MG63 (cell line): ENCODE results near the gene COPG1. TPM values are rescaled to one million over a fixed set of nuclear protein-coding genes. Genes with fewer than 3 reads are reported as not detected.
"Not testable (repeated sequence)": the region's sequence is repeated elsewhere in the genome, so short reads cannot be mapped to it uniquely, and the experiment has no call there.

Source experiments
- DNase-seq: peaks from one replicate; pipeline ENCODE4 v3.0.0-alpha.2; 2020
- H3K27me3 ChIP-seq: fragments of 250-450 bp; sonication (Bioruptor Pico); 2 replicates; pipeline ENCODE4 v1.5.1; 2020; ENCODE audit warnings: mild to moderate bottlenecking, moderate library complexity
- H3K36me3 ChIP-seq: fragments of 250-450 bp; sonication (Bioruptor Pico); 2 replicates; pipeline ENCODE4 v1.5.1; 2020; ENCODE audit warnings: mild to moderate bottlenecking, moderate library complexity
- H3K4me3 ChIP-seq: fragments of 250-450 bp; sonication (Bioruptor Pico); 2 replicates; pipeline ENCODE4 v1.5.1; 2020; ENCODE audit warnings: mild to moderate bottlenecking, moderate library complexity
- H3K9me3 ChIP-seq: fragments of 250-450 bp; sonication (Bioruptor Pico); 2 replicates; pipeline ENCODE4 v1.5.1; 2020; ENCODE audit warnings: mild to moderate bottlenecking, moderate library complexity
- total RNA-seq: library from RNA; depleted of rRNA; stranded (reverse); fragments of >200 nt; shearing (Covaris generic); gene quantifications from 2 replicates; pipeline ENCODE4 v1.2.3, GENCODE V29; 2014; ENCODE audit warnings: low replicate concordance; rRNA removed

The COPG1 gene
- 116 and 146 TPM in 2 replicates for total RNA-seq

DNA sequence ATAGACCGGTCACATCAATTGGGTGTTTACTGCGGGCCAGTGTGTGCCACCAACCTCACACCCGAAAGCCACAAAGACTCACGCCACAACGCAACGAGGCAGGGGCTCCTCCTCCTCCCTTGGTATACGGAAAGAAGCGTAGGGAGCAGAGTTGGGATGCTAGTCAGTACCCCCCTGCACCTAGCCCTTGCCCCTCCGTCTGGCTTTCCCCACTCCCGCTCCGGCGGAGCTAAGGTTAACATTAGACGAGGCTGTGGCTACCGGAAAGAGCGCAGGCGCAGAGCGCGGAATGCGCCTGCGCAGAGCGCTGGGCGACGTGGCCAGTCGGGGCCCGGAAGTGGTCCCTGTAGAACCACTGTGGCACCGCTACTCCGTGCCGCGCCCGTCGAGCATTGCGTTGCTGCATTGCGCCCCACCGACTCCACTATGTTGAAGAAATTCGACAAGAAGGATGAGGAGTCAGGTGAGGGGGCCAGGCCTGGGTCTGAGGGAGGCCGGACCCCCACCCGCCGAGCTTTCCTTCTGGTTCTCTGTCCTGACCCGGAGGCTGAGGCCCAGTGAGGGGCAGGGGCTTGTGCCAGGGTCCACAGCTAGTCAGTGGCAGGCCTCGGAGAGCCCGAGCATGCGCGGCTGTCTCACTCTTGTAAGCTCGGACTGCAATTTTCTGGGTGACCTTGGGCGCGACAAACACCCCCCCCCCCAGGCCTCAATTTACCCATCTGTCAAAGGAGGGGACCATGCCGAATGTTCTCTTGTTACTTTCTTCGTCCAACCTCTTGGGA lies at the start of gene COPG1:
TSS of gene COPG1 (plus strand) at position 323 of the 782 bp plus-strand sequence. CDS start at position 427, 104 bp downstream.
- DNase-seq: peak; percentile 88
- H3K36me3 ChIP-seq: peaks cover 35% of the 10 kb centered on the region
- no peaks in the 10 kb centered on the region for H3K9me3 ChIP-seq
- no peaks in the 10 kb centered on the region for H3K27me3 ChIP-seq
- peak within 1 kb of the TSS; percentile 84 for H3K4me3 ChIP-seq

- no peaks in the 10 kb centered on the region for H3K27me3 ChIP-seq
- H3K4me3 ChIP-seq: no peak overlapping the region
- no peak for DNase-seq
- no peaks in the 10 kb centered on the region for H3K9me3 ChIP-seq
- no peaks in the 10 kb centered on the region for H3K36me3 ChIP-seq
These were observed 44.9 kb upstream of the COPG1 start for GRCh38 chr3:129204473-129204872.

- Histone ChIP-seq H3K4me3 (no peak overlapping the region), H3K36me3 (no peaks in the 10 kb centered on the region), H3K9me3 (no peaks in the 10 kb centered on the region), H3K27me3 (no peaks in the 10 kb centered on the region)
- peak; percentile 20 for DNase-seq
These were observed 44.1 kb upstream of the COPG1 start for GRCh38 chr3:129205109-129205832.

- Histone ChIP-seq H3K4me3 (no peak overlapping the region), H3K27me3 (no peaks in the 10 kb centered on the region), H3K36me3 (no peaks in the 10 kb centered on the region), H3K9me3 (no peaks in the 10 kb centered on the region)
- DNase-seq: peak; percentile 29
These were observed 41.9 kb upstream of the COPG1 start for GRCh38 chr3:129207479-129207878.

DNA sequence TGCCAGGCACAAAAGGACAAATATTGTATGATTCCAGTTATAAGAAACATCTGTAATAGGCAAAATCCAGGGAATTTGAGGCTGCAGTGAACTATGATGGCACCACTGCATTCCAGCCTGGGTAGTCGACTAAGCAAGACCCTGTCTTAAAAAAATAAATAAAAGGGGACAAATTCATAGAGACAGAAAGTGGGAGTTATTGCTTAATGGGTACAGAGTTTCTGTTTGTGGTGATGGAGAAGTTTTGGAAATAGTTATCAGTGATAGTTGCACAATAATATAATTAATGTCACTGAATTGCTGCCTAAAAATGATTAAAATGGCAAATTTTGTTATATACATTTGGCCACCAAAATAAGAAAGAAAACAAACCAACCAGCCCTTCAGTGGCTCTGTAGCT lies 38.1 kb upstream of the COPG1 start:
- H3K9me3 ChIP-seq: no peaks in the 10 kb centered on the region
- no peaks in the 10 kb centered on the region for H3K36me3 ChIP-seq
- no peak for DNase-seq
- no peaks in the 10 kb centered on the region for H3K27me3 ChIP-seq
- H3K4me3 ChIP-seq: no peak overlapping the region

DNA sequence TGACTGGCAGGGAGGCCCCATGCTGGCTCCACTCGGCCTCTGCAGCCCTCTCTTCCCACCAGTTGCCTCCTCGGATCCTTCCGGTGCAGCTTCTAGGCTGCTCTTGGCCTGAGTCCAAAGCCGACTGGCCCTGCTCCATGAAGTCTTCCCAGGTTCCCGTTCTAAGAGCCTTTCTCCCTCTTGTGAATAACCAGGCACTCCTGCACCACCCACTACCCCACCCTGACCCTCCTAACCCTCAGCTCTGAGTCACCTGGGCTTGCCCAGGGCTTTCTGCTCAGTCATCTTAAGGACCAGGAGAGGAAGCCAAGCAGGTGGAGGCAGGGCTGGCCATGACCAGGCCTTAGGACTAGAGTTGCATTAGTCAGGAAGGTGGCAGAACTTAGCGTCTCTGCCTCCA lies 37.6 kb upstream of the COPG1 start:
- no peaks in the 10 kb centered on the region for H3K36me3 ChIP-seq
- H3K27me3 ChIP-seq: no peaks in the 10 kb centered on the region
- H3K4me3 ChIP-seq: no peak overlapping the region
- H3K9me3 ChIP-seq: no peaks in the 10 kb centered on the region
- peak; percentile 99 for DNase-seq

GRCh38 chr3:129213238-129213637 lies 36.2 kb upstream of the COPG1 start:
- no peaks in the 10 kb centered on the region for H3K36me3 ChIP-seq
- no peaks in the 10 kb centered on the region for H3K27me3 ChIP-seq
- no peak for DNase-seq
- H3K4me3 ChIP-seq: no peak overlapping the region
- no peaks in the 10 kb centered on the region for H3K9me3 ChIP-seq

- Histone ChIP-seq H3K9me3 (no peaks in the 10 kb centered on the region), H3K36me3 (no peaks in the 10 kb centered on the region), H3K4me3 (no peak overlapping the region), H3K27me3 (no peaks in the 10 kb centered on the region)
- DNase-seq: no peak
These were observed 30.7 kb upstream of the COPG1 start for GRCh38 chr3:129218742-129219141.

GRCh38 chr3:129224387-129224786 lies 25.0 kb upstream of the COPG1 start:
- H3K4me3 ChIP-seq: not testable (repeated sequence)

DNA sequence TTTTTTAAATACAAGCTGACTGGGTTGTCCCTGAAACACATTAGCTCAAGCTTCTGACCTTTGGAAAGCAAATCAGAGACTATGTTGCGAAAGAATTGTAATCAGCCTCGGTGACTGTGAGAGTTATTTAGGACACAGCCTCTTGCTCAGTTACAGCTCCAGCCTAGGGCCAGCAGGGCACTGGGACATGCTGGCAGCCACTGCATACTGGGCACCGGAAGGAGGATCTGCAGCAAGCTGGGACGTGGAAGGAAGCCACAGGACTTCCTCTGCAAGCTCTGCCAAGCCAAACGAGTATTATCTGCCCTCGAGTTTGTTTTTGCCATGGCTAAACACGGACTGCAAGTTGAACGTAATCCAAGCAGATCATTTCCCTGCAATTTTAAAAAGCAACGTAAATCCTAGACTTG lies 24.4 kb upstream of the COPG1 start:
- Histone ChIP-seq H3K4me3 (no peak overlapping the region), H3K27me3 (no peaks in the 10 kb centered on the region), H3K36me3 (no peaks in the 10 kb centered on the region), H3K9me3 (no peaks in the 10 kb centered on the region)
- peak; percentile 98 for DNase-seq

More at GRCh38 chr3:129224387-129224786, 25.0 kb upstream of the COPG1 start:
- not testable (repeated sequence) for H3K9me3 ChIP-seq, H3K36me3 ChIP-seq, H3K27me3 ChIP-seq, DNase-seq

GRCh38 chr3:129226374-129226773 lies 23.0 kb upstream of the COPG1 start:
- DNase-seq: peak; percentile 100
- H3K36me3 ChIP-seq: no peaks in the 10 kb centered on the region
- H3K9me3 ChIP-seq: no peaks in the 10 kb centered on the region
- no peaks in the 10 kb centered on the region for H3K27me3 ChIP-seq
- H3K4me3 ChIP-seq: no peak overlapping the region

GRCh38 chr3:129228891-129229585 lies 20.4 kb upstream of the COPG1 start:
- peak; percentile 70 for DNase-seq
- H3K36me3 ChIP-seq: no peaks in the 10 kb centered on the region
- no peak overlapping the region for H3K4me3 ChIP-seq
- no peaks in the 10 kb centered on the region for H3K27me3 ChIP-seq
- no peaks in the 10 kb centered on the region for H3K9me3 ChIP-seq

GRCh38 chr3:129230311-129231019 lies 18.9 kb upstream of the COPG1 start:
- DNase-seq: peak; percentile 90
- Histone ChIP-seq H3K36me3 (no peaks in the 10 kb centered on the region), H3K9me3 (no peaks in the 10 kb centered on the region), H3K4me3 (no peak overlapping the region), H3K27me3 (no peaks in the 10 kb centered on the region)

GRCh38 chr3:129231331-129232119 lies 17.9 kb upstream of the COPG1 start:
- no peaks in the 10 kb centered on the region for H3K27me3 ChIP-seq
- peak; percentile 17 for DNase-seq
- no peak overlapping the region for H3K4me3 ChIP-seq
- no peaks in the 10 kb centered on the region for H3K36me3 ChIP-seq
- no peaks in the 10 kb centered on the region for H3K9me3 ChIP-seq

DNA sequence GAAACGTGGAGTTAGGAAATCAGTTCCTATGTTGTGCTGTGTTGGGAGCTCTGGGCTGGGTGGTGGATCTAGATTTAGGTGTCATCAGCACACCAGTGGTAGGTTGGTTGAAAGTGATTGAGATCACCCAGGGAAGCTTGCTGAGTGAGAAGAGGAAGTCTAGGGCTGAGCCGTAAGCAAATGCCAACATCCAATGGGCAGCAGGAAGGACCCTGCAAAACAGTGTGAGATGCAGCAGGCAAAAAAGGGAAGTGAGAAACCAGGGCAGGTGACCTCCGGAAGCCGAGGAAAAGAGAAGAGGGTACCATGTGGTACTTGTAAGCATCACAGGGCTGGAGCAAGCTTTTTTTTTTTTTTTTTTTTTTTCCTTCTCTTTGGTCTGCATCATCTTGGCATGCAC lies 15.9 kb upstream of the COPG1 start:
- H3K36me3 ChIP-seq: no peaks in the 10 kb centered on the region
- no peaks in the 10 kb centered on the region for H3K9me3 ChIP-seq
- no peak for DNase-seq
- no peaks in the 10 kb centered on the region for H3K27me3 ChIP-seq
- H3K4me3 ChIP-seq: no peak overlapping the region

DNA sequence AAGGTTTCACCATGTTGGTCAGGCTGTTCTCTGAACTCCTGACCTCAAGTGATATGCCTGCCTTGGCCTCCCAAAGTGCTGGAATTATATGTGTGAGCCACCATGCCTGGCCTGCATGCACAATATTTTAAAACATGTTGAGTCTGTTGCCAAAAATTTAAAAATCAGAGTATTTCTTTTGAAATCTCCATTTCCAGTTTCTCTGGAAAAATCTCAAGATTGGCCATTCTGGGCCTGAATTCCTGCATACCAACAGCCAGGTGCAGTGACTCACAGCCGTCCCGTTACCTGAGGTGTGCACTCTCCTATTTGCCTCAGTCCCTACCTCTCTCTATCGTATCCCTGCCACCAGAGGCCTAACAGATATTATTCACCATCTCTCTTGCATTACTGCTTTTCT lies 15.0 kb upstream of the COPG1 start:
- no peak for DNase-seq
- H3K27me3 ChIP-seq: no peaks in the 10 kb centered on the region
- no peaks in the 10 kb centered on the region for H3K9me3 ChIP-seq
- H3K4me3 ChIP-seq: no peak overlapping the region
- H3K36me3 ChIP-seq: no peaks in the 10 kb centered on the region
